Psoas muscle (tissue), 8 donors: ENCODE results near the gene ZFYVE9. TPM values are rescaled to one million over a fixed set of nuclear protein-coding genes. Genes with fewer than 3 reads are reported as not detected.
A peak's percentile ranks its signal among the peaks of the same experiment; 100 is the strongest.
"Not testable (repeated sequence)": the region's sequence is repeated elsewhere in the genome, so short reads cannot be mapped to it uniquely, and the experiment has no call there.

Experiments used
- ATAC-seq, 4 donors: fragments of 200-7000 bp; cut with Tn5 transposase; one replicate each; pipeline ENCODE4 v1.9.1; 2020; ENCODE audit warnings: moderate library complexity in 3 of 4, mild to moderate bottlenecking in 2 of 4
- DNase-seq, 2 donors: peaks; one replicate each; pipeline ENCODE4 v3.0.0-alpha.2; 2020
- H3K27ac ChIP-seq: fragments of 200-600 bp; one replicate; pipeline ENCODE4 v1.8.0; 2022
- H3K27me3 ChIP-seq, 3 donors: fragments of 200-600 bp in 1 of 3; one replicate each; pipeline versions ENCODE4 v1.6.1 to v1.8.0; 2013 to 2022; ENCODE audit warnings: low read length in 2 of 3, mild to moderate bottlenecking in 2 of 3, moderate library complexity in 1 of 3; ENCODE audit not compliant: insufficient read depth in 3 of 3
- H3K36me3 ChIP-seq, 2 donors: fragments of 200-600 bp in 1 of 2; one replicate each; pipeline versions ENCODE4 v1.6.1 to v1.8.0; 2013 to 2022; ENCODE audit warnings: low read depth in 1 of 2, mild to moderate bottlenecking in 1 of 2, moderate library complexity in 1 of 2; ENCODE audit not compliant: insufficient read depth in 1 of 2
- H3K4me1 ChIP-seq: fragments of 200-600 bp; one replicate; pipeline ENCODE4 v1.8.0; 2022
- H3K4me3 ChIP-seq: fragments of 200-600 bp; one replicate; pipeline ENCODE4 v1.8.0; 2022; ENCODE audit warnings: mild to moderate bottlenecking
- H3K9me3 ChIP-seq: fragments of 200-600 bp; one replicate; pipeline ENCODE4 v1.8.0; 2022
- CTCF ChIP-seq: fragments of 200-600 bp; IDR thresholded peaks from one replicate; pipeline ENCODE4 v1.8.0; 2022; ENCODE audit warnings: antibody characterized with exemption
- WGBS, 3 donors: extraction: QIAGEN DNeasy Blood & Tissue Kit; methylation state at CpG; one replicate each; pipeline versions ENCODE4 v1.1.6 to v1.1.7; 2013; 5-methylcytosine and 5-hydroxymethylcytosine counted together
- intact Hi-C, 2 donors: fragments of 100-400 bp; cut with DNase I; formaldehyde crosslinking; loops; one replicate each; pipeline versions ENCODE4 v1.11.0 to v1.14.2; 2022
- polyA plus RNA-seq, 3 donors: library from polyadenylated mRNA; stranded (reverse); fragments of 200-250 nt; gene quantifications; one replicate each; pipeline ENCODE4 v1.2.3, GENCODE V29; 2013
- total RNA-seq, 4 donors: library from RNA; stranded (reverse); fragmentation: NEBNext Ultra II Directional in 2 of 4; extraction: Animal tissue kit (Norgen Biotek cat#: 25700) in 2 of 4; gene quantifications; one replicate each; pipeline versions ENCODE4 v1.2.1 to v1.2.4, GENCODE V29; 2021 to 2023
- donor health status: healthy with polysubstance abuse.
- donor health status: DM: no; HTN: no; CAD: no; lungs with moderate emphysema.
- donor health status: Bipolar disorder and iron deficiency.
- donor health status: healthy.
- donor health status: DM: yes; HTN: yes; CAD: no.
- donor health status: DM: no; HTN: no; CAD: no.
- donor health status: DM: no; HTN: no; CAD: no.
- donor health status: DM: yes; HTN: yes; CAD: no.

ZFYVE9 gene
- total and polyA plus RNA-seq, 7 donors: 14.7 to 39.1 (median 31.4) TPM

DNA sequence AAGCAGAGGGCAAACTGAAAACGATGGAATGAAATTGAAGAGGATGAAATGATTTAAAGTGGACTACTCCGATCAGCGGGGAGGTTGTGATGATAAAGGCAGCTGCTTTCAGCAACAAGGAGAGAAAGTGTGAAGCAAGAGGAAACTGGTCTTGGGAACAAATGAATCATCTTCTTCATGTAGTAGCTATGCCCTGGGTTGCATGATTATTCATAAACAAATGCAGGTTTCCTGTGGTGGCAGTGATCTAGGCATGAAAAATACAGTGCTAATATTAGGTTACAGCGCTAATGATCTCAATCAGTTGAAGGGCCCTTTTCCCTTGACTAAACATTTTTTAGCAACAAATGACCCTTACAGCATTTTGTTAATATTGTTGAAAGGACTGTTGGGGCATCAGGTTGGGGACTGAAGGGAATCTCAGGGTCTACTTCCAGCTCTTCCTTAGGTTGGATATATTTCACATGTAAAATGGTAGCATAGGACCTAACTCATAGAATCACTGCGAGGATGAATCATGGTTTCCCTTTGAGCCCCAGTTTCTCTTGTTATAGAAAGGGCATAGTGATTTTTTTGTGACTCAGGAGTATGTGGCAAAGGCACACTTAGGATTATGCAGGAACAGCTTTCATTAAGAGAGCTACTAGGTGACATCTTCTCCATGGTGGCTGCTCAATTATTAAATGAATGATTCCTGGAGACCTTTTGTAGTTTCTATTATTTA lies 1.9 kb upstream of the ZFYVE9 start:
- H3K4me1 ChIP-seq: peaks cover 37% of the 10 kb centered on the region
- H3K27ac ChIP-seq: peak overlapping the region; percentile 98
- ATAC-seq (peak; percentile 50 to 74 (median 64)), DNase-seq (no peak)
- H3K4me3 ChIP-seq: peak overlapping the region; percentile 13
- H3K27me3 ChIP-seq: no peaks in the 10 kb centered on the region
- H3K9me3 ChIP-seq: no peaks in the 10 kb centered on the region
- TF ChIP-seq CTCF: no peak
- H3K36me3 ChIP-seq: no peaks in the 10 kb centered on the region
- intact Hi-C loops: loop anchor here (5.0 to 10.0 kb wide), 3 partner anchors 57 to 157 kb away; no protein-coding TSS in a partner anchor
- 49 to 64% (median 59%) methylated on average over 5 of the region's 5 CpGs for WGBS, 3 donors

DNA sequence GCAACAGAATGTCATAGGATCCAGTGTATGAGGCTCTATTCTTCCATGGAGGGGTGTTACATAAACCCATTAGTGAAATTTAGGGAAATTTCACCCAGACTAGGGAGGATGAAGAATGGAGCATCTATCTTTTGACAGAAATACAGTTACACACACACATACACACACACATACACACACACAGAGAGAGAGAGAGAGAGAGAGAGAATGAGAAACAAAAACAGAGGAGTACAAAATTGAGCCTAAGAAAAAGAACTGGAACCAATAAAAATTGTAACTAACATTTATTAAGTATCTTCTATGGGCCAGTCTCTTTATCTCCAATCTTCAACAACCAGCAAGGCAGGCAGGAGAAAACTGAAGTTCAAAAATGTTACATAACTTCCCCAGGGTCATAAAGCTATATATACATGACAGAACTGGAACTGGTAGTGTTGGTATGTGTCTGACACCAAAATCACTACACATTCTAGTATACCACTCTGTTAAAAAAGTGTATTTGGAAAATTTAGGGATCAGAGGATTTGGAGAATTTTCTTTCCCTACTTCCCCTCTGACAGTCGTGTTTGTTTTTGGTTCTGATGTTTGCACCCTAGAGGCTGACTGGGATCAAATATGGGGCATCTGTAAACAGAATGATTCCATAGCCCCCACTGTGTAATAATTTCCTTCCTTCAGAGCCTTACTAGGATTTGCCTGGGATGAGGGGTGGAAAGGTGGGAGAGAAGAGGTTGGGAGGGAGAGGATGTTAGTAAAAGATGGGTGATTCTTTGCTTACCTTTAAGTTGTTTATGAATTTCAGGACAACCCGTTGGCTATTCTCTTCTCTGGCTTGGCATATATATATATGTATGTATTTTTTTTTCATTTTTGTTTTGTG lies 1.0 kb upstream of the ZFYVE9 start:
- 14 to 35% (median 18%) methylated on average over 2 of the region's 2 CpGs for WGBS, 3 donors
- DNase-seq (no peak), ATAC-seq (no peak)
- H3K27me3 ChIP-seq: no peaks in the 10 kb centered on the region
- peaks cover 44% of the 10 kb centered on the region for H3K4me1 ChIP-seq
- H3K27ac ChIP-seq: peak overlapping the region; percentile 98
- H3K9me3 ChIP-seq: no peaks in the 10 kb centered on the region
- H3K4me3 ChIP-seq: peak overlapping the region; percentile 95
- TF ChIP-seq CTCF: no peak
- H3K36me3 ChIP-seq: no peaks in the 10 kb centered on the region
- intact Hi-C loops: loop anchor here (5.0 to 10.0 kb wide), 3 partner anchors 56 to 156 kb away; no protein-coding TSS in a partner anchor

DNA sequence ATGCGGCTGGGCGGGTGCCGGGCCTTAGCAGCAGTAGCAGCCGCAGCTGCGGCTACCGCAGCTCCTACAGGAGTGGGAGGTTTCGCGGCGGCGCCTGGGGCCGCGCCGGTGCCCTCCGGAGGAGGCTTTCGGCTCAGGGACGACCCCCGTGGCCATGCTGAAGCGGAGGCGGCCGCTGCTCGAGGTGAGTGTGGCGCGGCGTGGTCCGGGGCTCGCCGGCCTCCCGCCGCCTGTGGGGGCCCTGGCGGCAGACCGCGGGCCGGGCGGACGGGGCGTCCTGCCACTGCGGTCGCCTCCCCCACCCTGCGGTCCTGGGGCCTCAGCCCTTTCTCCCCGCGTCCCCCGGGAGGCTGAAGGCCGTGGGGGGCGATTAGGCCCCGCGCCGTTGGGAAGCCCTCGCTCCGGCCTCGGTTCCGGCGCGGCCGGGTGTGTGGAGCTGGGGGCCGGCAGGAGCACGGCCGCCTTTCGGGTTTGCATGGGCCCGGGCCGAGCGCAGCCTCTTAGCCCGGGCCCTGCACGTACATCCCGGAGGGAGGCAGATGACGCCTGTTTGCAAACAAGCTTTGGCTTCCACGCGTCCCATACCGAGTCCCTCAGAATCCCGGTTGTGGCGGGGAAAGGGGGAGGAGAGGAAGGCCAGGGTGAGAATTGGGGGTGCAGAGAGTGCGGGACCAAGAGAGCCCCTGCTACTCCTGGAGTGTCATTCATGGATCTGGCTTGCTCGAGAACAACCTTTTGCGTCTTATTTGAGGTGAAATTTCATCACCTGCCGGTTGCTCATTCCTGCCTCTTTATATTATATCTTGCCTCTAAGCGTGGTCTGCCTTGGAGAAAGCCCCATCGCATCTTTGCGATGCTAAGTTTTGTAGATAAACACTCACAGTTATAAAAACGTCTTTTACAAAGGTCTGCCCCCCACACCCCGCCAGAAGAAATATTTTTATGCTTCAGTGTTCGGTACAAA lies 613 bp downstream of the ZFYVE9 start:
- intact Hi-C loops: loop anchor here (1.0 to 10.0 kb wide), 4 partner anchors 55 to 155 kb away; no protein-coding TSS in a partner anchor
- Histone ChIP-seq H3K27me3 (no peaks in the 10 kb centered on the region), H3K27ac (peak overlapping the region; percentile 98), H3K9me3 (no peaks in the 10 kb centered on the region), H3K4me1 (peaks cover 53% of the 10 kb centered on the region), H3K4me3 (peak overlapping the region; percentile 95), H3K36me3 (no peaks in the 10 kb centered on the region)
- no peak for TF ChIP-seq CTCF
- WGBS, 3 donors: 1% methylated on average over 59 to 80 of the region's 80 CpGs
- DNase-seq (peak; percentile 49 to 68), ATAC-seq (peak; percentile 57 to 68 (median 63))

DNA sequence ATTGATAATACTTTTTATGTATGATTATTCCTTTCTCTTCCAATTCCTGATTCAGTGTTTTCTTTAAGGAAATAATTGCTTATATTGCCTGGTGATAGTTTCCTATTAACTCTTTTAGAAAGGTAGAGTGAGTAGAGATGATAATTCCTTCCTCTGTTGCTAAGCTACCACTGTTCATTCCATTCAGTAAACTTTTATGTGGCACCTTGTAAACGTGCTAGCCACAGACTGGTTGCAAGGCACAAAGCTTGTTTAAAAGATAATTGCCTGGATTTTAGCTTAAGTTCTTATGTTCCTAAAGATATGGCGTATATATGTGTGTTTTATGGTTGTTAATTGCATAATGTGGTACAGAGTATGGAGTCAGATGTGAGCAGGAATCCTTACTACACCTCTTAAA lies 3.2 kb downstream of the ZFYVE9 start:
- ATAC-seq (no peak), DNase-seq (no peak)
- H3K36me3 ChIP-seq: no peaks in the 10 kb centered on the region
- no peak for TF ChIP-seq CTCF
- H3K9me3 ChIP-seq: no peaks in the 10 kb centered on the region
- H3K4me1 ChIP-seq: peaks cover 60% of the 10 kb centered on the region
- whole genome bisulfite sequencing, 3 donors: 59 to 77% (median 63%) methylated on average over 2 of the region's 2 CpGs
- H3K27me3 ChIP-seq: no peaks in the 10 kb centered on the region
- no peak overlapping the region for H3K4me3 ChIP-seq
- no peak overlapping the region for H3K27ac ChIP-seq
- intact Hi-C loops: loop anchor here in 1 of 2 donors (10.0 kb wide), 1 partner anchor 60 kb away; no protein-coding TSS in a partner anchor

GRCh38 chr1:52150445-52150844 lies 8.6 kb downstream of the ZFYVE9 start:
- H3K27me3 ChIP-seq, H3K9me3 ChIP-seq, H3K27ac ChIP-seq, intact Hi-C loops, H3K36me3 ChIP-seq, H3K4me3 ChIP-seq: not testable (repeated sequence)
- ATAC-seq (peak in 3 of 4 donors; percentile 27 to 51 (median 41)), DNase-seq (peak; percentile 18 to 59)
- WGBS, 3 donors: 46 to 65% (median 49%) methylated on average over 11 of the region's 11 CpGs
- peaks cover 69% of the 10 kb centered on the region for H3K4me1 ChIP-seq
